ENCODE results near the gene NDUFA8. TPM values are rescaled to one million over a fixed set of nuclear protein-coding genes. Genes with fewer than 3 reads are reported as not detected.

Gene NDUFA8
- total and polyA plus RNA-seq, 2 experiments from 2014 or later: 36.6 to 144 TPM

DNA sequence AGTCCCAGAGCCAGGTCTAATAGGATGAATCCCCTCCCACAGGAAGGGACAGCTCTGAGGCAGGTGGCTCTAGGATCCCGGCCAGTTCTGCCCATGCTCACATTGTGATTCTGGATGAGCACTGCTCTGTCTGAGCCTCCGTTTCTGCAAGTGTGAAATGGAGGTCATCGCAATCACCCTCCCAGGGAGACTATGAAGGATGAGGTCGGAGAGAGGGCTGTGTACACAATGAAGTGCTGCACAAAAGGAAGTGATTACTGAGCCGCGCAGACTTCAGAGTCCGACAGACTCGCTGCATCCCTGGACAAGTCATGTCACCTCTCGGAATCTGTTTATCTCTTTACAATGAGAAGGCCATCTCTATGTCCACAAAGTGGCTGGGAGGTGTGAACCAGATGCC is 47.5 kb upstream of the NDUFA8 start (continued):
- TF ChIP-seq, protein P1, sequence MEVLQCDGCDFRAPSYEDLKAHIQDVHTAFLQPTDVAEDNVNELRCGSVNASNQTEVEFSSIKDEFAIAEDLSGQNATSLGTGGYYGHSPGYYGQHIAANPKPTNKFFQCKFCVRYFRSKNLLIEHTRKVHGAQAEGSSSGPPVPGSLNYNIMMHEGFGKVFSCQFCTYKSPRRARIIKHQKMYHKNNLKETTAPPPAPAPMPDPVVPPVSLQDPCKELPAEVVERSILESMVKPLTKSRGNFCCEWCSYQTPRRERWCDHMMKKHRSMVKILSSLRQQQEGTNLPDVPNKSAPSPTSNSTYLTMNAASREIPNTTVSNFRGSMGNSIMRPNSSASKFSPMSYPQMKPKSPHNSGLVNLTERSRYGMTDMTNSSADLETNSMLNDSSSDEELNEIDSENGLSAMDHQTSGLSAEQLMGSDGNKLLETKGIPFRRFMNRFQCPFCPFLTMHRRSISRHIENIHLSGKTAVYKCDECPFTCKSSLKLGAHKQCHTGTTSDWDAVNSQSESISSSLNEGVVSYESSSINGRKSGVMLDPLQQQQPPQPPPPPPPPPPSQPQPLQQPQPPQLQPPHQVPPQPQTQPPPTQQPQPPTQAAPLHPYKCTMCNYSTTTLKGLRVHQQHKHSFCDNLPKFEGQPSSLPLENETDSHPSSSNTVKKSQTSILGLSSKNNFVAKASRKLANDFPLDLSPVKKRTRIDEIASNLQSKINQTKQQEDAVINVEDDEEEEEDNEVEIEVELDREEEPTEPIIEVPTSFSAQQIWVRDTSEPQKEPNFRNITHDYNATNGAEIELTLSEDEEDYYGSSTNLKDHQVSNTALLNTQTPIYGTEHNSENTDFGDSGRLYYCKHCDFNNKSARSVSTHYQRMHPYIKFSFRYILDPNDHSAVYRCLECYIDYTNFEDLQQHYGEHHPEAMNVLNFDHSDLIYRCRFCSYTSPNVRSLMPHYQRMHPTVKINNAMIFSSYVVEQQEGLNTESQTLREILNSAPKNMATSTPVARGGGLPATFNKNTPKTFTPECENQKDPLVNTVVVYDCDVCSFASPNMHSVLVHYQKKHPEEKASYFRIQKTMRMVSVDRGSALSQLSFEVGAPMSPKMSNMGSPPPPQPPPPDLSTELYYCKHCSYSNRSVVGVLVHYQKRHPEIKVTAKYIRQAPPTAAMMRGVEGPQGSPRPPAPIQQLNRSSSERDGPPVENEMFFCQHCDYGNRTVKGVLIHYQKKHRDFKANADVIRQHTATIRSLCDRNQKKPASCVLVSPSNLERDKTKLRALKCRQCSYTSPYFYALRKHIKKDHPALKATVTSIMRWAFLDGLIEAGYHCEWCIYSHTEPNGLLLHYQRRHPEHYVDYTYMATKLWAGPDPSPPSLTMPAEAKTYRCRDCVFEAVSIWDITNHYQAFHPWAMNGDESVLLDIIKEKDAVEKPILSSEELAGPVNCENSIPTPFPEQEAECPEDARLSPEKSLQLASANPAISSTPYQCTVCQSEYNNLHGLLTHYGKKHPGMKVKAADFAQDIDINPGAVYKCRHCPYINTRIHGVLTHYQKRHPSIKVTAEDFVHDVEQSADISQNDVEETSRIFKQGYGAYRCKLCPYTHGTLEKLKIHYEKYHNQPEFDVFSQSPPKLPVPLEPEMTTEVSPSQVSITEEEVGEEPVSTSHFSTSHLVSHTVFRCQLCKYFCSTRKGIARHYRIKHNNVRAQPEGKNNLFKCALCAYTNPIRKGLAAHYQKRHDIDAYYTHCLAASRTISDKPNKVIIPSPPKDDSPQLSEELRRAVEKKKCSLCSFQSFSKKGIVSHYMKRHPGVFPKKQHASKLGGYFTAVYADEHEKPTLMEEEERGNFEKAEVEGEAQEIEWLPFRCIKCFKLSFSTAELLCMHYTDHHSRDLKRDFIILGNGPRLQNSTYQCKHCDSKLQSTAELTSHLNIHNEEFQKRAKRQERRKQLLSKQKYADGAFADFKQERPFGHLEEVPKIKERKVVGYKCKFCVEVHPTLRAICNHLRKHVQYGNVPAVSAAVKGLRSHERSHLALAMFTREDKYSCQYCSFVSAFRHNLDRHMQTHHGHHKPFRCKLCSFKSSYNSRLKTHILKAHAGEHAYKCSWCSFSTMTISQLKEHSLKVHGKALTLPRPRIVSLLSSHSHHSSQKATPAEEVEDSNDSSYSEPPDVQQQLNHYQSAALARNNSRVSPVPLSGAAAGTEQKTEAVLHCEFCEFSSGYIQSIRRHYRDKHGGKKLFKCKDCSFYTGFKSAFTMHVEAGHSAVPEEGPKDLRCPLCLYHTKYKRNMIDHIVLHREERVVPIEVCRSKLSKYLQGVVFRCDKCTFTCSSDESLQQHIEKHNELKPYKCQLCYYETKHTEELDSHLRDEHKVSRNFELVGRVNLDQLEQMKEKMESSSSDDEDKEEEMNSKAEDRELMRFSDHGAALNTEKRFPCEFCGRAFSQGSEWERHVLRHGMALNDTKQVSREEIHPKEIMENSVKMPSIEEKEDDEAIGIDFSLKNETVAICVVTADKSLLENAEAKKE (CRISPR knock-in tag; IDR thresholded peaks at IDR 0.05): no peak
- TF ChIP-seq NANOG (IDR thresholded peaks at IDR 0.05; ENCODE audit: borderline replicate concordance) (no peak), EZH2phosphoT487 (IDR thresholded peaks at IDR 0.05; ENCODE audit: unreplicated experiment) (no peak), POLR2AphosphoS5 (IDR thresholded peaks at IDR 0.05; ENCODE audit: low read depth) (no peak), ZNF114 (CRISPR knock-in tag; IDR thresholded peaks at IDR 0.05) (no peak)
- TF ChIP-seq, protein P2, sequence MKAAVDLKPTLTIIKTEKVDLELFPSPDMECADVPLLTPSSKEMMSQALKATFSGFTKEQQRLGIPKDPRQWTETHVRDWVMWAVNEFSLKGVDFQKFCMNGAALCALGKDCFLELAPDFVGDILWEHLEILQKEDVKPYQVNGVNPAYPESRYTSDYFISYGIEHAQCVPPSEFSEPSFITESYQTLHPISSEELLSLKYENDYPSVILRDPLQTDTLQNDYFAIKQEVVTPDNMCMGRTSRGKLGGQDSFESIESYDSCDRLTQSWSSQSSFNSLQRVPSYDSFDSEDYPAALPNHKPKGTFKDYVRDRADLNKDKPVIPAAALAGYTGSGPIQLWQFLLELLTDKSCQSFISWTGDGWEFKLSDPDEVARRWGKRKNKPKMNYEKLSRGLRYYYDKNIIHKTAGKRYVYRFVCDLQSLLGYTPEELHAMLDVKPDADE (IDR thresholded peaks at IDR 0.05): no peak

DNA sequence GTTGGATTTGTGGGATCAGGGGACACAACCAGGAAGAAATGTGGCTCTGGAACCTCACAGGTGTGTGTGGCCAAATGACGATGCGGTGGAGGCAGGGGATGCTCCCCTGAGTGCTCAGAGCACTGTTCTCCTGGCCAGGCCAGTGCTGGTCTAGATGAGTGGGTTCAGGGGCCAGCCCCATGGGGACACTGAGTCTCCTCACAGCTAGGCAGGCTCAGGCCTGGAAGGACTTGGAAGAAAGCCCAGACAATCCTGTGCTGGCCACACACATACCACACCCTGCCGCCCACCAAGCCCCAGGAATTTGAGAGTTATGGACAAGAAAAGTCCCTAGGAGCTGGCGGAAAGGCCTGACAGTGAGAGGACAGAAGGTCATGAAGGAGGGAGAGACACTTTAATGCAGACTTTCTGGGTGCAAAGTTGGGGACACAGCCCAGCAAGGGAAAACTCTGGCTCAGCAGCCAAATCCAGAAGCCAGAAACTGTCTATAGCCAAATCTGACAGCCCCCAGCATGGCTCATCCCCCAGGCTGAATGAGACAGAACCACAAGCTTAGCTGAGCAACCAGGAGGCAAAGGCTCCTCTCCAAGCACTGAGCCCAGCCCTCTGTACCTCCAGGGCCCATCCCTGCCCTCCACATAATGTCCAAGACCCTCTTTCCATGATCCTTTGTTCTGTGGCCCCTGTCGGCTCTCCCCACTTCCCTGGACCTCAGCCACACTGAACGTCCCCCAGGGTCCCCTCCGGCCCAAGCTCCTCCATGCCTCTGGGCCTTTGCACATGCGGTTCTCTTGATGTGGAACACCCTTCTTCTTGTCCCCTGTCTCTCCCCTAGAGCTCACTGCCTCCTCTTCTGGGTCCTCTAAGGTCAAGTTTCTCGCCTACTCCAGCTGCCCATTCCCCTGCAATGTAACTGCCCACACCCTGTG is 46.8 kb upstream of the NDUFA8 start:
- H3F3A ChIP-seq (replicated peaks; ENCODE audit: low read depth): no peaks in the 10 kb centered on the region
- H3K79me2 ChIP-seq (replicated peaks; ENCODE audit: insufficient read depth): no peaks in the 10 kb centered on the region
- no peak overlapping the region for H2AFZ ChIP-seq
- peaks cover 14% of the 10 kb centered on the region for H3K4me1 Mint-ChIP-seq
- H3K36me3 Mint-ChIP-seq (ENCODE audit: low read depth): no peaks in the 10 kb centered on the region; the same call in 2 of the 3 replicates
- no peaks in the 10 kb centered on the region for H3K9me3 Mint-ChIP-seq
- peaks cover 13% of the 10 kb centered on the region for H3K4me1 ChIP-seq (ENCODE audit: insufficient read depth)
- H3K36me3 ChIP-seq (ENCODE audit: insufficient read depth): no peaks in the 10 kb centered on the region
- ATAC-seq (no peak), DNase-seq (ENCODE audit: low spot score) (no peak)
- no peak overlapping the region for H3K4me3 Mint-ChIP-seq
- no peak overlapping the region for H3K4me3 ChIP-seq
- H3K27me3 Mint-ChIP-seq (ENCODE audit: insufficient read depth, low read depth, poor library complexity): peaks cover 11% of the 10 kb centered on the region
- H3K9me2 ChIP-seq (ENCODE audit: insufficient read depth): 0 out of 2 replicates have a peak, but pooled peaks cover 5% of the 10 kb centered on the region
- H3K27ac ChIP-seq (ENCODE audit: low read depth): no peak overlapping the region
- no peak overlapping the region for H3K27ac Mint-ChIP-seq
- H4K20me1 ChIP-seq (replicated peaks; ENCODE audit: insufficient read depth): no peaks in the 10 kb centered on the region
- H3K4me2 ChIP-seq: no peak overlapping the region
- H3K27me3 ChIP-seq (ENCODE audit: insufficient read depth): peaks cover 10% of the 10 kb centered on the region
- TF ChIP-seq, protein P1 (CRISPR knock-in tag; IDR thresholded peaks at IDR 0.05): no peak
- TF ChIP-seq POLR2AphosphoS5 (IDR thresholded peaks at IDR 0.05; ENCODE audit: low read depth) (no peak), EZH2phosphoT487 (IDR thresholded peaks at IDR 0.05; ENCODE audit: unreplicated experiment) (no peak), STAT1 (IDR thresholded peaks at IDR 0.05; ENCODE audit: unreplicated experiment) (no peak)

All from GM23338 (cell line).